ENCODE data around the gene MDM2. TPM values are rescaled to one million over a fixed set of nuclear protein-coding genes. Genes with fewer than 3 reads are reported as not detected.

MDM2 gene
- total RNA-seq, 1 experiment from 2014 or later, result 207 TPM

DNA sequence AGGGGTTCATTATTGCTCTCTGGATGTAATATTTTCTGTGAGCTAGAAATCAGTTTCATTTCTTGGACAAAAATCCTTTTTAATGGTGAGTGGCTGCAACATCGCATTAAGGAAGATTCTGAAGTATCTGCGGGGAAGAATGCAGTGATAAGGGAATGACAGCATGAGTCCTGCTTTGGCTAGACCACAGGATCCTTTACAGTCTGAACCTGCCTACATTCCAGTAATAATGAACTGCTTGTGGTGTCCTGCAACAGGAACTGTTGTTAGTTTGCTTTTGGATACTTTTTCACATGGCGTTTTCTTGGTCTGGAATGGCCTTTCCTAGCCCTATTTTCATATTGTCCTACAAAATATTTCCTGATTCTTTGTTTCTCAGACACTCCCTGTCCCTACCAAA is 15.7 kb downstream of the MDM2 start:
- POLR2A ChIA-PET, result no interaction called here
- Mint-ChIP-seq H3K27ac (no peak overlapping the region), H3K9me3 (no peaks in the 10 kb centered on the region), H3K4me1 (no peaks in the 10 kb centered on the region), H3K36me3 (peaks cover 68% of the 10 kb centered on the region), H3K4me3 (no peak overlapping the region), H3K27me3 (ENCODE audit: low read depth) (no peaks in the 10 kb centered on the region)
- DNase-seq (ENCODE audit: low spot score) (no peak), ATAC-seq (no peak)
- CTCF ChIA-PET, result no interaction called here
- TF ChIP-seq, protein P1, sequence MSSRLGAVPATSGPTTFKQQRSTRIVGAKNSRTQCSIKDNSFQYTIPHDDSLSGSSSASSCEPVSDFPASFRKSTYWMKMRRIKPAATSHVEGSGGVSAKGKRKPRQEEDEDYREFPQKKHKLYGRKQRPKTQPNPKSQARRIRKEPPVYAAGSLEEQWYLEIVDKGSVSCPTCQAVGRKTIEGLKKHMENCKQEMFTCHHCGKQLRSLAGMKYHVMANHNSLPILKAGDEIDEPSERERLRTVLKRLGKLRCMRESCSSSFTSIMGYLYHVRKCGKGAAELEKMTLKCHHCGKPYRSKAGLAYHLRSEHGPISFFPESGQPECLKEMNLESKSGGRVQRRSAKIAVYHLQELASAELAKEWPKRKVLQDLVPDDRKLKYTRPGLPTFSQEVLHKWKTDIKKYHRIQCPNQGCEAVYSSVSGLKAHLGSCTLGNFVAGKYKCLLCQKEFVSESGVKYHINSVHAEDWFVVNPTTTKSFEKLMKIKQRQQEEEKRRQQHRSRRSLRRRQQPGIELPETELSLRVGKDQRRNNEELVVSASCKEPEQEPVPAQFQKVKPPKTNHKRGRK (CRISPR knock-in tag; IDR thresholded peaks at IDR 0.05; ENCODE audit: borderline replicate concordance), result no peak
- TF ChIP-seq SP1 (CRISPR knock-in tag; conservative IDR thresholded peaks at IDR 0.05) (no peak), GTF2I (CRISPR knock-in tag; conservative IDR thresholded peaks at IDR 0.05) (no peak), NR2C2 (CRISPR knock-in tag; IDR thresholded peaks at IDR 0.05) (no peak), ZNF138 (CRISPR knock-in tag; conservative IDR thresholded peaks at IDR 0.05) (no peak), SMAD4 (CRISPR knock-in tag; IDR thresholded peaks at IDR 0.05) (no peak), IRF2 (CRISPR knock-in tag; IDR thresholded peaks at IDR 0.05; ENCODE audit: borderline replicate concordance, low read depth) (no peak), NFATC4 (CRISPR knock-in tag; IDR thresholded peaks at IDR 0.05) (no peak), MXD4 (CRISPR knock-in tag; IDR thresholded peaks at IDR 0.05; ENCODE audit: borderline replicate concordance) (no peak), SOX15 (CRISPR knock-in tag; IDR thresholded peaks at IDR 0.05) (no peak), MYBL2 (CRISPR knock-in tag; IDR thresholded peaks at IDR 0.05) (no peak), JUN (CRISPR knock-in tag; IDR thresholded peaks at IDR 0.05) (no peak), TCF7 (CRISPR knock-in tag; IDR thresholded peaks at IDR 0.05; ENCODE audit: low read depth) (no peak), FOXJ3 (CRISPR knock-in tag; IDR thresholded peaks at IDR 0.05; ENCODE audit: borderline replicate concordance) (no peak)
- TF ChIP-seq, protein P2, sequence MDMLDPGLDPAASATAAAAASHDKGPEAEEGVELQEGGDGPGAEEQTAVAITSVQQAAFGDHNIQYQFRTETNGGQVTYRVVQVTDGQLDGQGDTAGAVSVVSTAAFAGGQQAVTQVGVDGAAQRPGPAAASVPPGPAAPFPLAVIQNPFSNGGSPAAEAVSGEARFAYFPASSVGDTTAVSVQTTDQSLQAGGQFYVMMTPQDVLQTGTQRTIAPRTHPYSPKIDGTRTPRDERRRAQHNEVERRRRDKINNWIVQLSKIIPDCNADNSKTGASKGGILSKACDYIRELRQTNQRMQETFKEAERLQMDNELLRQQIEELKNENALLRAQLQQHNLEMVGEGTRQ (CRISPR knock-in tag; IDR thresholded peaks at IDR 0.05), result no peak
- TF ChIP-seq, protein P3, sequence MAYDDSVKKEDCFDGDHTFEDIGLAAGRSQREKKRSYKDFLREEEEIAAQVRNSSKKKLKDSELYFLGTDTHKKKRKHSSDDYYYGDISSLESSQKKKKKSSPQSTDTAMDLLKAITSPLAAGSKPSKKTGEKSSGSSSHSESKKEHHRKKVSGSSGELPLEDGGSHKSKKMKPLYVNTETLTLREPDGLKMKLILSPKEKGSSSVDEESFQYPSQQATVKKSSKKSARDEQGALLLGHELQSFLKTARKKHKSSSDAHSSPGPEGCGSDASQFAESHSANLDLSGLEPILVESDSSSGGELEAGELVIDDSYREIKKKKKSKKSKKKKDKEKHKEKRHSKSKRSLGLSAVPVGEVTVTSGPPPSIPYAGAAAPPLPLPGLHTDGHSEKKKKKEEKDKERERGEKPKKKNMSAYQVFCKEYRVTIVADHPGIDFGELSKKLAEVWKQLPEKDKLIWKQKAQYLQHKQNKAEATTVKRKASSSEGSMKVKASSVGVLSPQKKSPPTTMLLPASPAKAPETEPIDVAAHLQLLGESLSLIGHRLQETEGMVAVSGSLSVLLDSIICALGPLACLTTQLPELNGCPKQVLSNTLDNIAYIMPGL (CRISPR knock-in tag; IDR thresholded peaks at IDR 0.05), result no peak
- TF ChIP-seq, protein P4, sequence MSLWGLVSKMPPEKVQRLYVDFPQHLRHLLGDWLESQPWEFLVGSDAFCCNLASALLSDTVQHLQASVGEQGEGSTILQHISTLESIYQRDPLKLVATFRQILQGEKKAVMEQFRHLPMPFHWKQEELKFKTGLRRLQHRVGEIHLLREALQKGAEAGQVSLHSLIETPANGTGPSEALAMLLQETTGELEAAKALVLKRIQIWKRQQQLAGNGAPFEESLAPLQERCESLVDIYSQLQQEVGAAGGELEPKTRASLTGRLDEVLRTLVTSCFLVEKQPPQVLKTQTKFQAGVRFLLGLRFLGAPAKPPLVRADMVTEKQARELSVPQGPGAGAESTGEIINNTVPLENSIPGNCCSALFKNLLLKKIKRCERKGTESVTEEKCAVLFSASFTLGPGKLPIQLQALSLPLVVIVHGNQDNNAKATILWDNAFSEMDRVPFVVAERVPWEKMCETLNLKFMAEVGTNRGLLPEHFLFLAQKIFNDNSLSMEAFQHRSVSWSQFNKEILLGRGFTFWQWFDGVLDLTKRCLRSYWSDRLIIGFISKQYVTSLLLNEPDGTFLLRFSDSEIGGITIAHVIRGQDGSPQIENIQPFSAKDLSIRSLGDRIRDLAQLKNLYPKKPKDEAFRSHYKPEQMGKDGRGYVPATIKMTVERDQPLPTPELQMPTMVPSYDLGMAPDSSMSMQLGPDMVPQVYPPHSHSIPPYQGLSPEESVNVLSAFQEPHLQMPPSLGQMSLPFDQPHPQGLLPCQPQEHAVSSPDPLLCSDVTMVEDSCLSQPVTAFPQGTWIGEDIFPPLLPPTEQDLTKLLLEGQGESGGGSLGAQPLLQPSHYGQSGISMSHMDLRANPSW (CRISPR knock-in tag; conservative IDR thresholded peaks at IDR 0.05; ENCODE audit: low read depth), result no peak
- TF ChIP-seq, protein P5, sequence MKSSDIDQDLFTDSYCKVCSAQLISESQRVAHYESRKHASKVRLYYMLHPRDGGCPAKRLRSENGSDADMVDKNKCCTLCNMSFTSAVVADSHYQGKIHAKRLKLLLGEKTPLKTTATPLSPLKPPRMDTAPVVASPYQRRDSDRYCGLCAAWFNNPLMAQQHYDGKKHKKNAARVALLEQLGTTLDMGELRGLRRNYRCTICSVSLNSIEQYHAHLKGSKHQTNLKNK (CRISPR knock-in tag; IDR thresholded peaks at IDR 0.05), result no peak
- TF ChIP-seq, protein P6, sequence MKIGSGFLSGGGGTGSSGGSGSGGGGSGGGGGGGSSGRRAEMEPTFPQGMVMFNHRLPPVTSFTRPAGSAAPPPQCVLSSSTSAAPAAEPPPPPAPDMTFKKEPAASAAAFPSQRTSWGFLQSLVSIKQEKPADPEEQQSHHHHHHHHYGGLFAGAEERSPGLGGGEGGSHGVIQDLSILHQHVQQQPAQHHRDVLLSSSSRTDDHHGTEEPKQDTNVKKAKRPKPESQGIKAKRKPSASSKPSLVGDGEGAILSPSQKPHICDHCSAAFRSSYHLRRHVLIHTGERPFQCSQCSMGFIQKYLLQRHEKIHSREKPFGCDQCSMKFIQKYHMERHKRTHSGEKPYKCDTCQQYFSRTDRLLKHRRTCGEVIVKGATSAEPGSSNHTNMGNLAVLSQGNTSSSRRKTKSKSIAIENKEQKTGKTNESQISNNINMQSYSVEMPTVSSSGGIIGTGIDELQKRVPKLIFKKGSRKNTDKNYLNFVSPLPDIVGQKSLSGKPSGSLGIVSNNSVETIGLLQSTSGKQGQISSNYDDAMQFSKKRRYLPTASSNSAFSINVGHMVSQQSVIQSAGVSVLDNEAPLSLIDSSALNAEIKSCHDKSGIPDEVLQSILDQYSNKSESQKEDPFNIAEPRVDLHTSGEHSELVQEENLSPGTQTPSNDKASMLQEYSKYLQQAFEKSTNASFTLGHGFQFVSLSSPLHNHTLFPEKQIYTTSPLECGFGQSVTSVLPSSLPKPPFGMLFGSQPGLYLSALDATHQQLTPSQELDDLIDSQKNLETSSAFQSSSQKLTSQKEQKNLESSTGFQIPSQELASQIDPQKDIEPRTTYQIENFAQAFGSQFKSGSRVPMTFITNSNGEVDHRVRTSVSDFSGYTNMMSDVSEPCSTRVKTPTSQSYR (CRISPR knock-in tag; IDR thresholded peaks at IDR 0.05), result no peak
- TF ChIP-seq, protein P7, sequence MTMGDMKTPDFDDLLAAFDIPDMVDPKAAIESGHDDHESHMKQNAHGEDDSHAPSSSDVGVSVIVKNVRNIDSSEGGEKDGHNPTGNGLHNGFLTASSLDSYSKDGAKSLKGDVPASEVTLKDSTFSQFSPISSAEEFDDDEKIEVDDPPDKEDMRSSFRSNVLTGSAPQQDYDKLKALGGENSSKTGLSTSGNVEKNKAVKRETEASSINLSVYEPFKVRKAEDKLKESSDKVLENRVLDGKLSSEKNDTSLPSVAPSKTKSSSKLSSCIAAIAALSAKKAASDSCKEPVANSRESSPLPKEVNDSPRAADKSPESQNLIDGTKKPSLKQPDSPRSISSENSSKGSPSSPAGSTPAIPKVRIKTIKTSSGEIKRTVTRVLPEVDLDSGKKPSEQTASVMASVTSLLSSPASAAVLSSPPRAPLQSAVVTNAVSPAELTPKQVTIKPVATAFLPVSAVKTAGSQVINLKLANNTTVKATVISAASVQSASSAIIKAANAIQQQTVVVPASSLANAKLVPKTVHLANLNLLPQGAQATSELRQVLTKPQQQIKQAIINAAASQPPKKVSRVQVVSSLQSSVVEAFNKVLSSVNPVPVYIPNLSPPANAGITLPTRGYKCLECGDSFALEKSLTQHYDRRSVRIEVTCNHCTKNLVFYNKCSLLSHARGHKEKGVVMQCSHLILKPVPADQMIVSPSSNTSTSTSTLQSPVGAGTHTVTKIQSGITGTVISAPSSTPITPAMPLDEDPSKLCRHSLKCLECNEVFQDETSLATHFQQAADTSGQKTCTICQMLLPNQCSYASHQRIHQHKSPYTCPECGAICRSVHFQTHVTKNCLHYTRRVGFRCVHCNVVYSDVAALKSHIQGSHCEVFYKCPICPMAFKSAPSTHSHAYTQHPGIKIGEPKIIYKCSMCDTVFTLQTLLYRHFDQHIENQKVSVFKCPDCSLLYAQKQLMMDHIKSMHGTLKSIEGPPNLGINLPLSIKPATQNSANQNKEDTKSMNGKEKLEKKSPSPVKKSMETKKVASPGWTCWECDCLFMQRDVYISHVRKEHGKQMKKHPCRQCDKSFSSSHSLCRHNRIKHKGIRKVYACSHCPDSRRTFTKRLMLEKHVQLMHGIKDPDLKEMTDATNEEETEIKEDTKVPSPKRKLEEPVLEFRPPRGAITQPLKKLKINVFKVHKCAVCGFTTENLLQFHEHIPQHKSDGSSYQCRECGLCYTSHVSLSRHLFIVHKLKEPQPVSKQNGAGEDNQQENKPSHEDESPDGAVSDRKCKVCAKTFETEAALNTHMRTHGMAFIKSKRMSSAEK (CRISPR knock-in tag; IDR thresholded peaks at IDR 0.05; ENCODE audit: borderline replicate concordance), result no peak
